ENCODE data around the gene ANXA2.

Gene ANXA2

GRCh38 chr15:60387321-60387720, 10.5 kb downstream of the ANXA2 start:
- no peaks in the 10 kb centered on the region for H3K9me3 ChIP-seq (ENCODE audit: insufficient read depth, low read depth, low read length)
- no peaks in the 10 kb centered on the region for H3K9me2 ChIP-seq (replicated peaks; ENCODE audit: low read depth, low read length)
- peaks cover 6% of the 10 kb centered on the region; the same call in 1 of the 2 replicates for H3K79me2 ChIP-seq (ENCODE audit: insufficient read depth, low read length)
- no peaks in the 10 kb centered on the region for H3K36me3 ChIP-seq (ENCODE audit: insufficient read depth, low read length)
- H3K27me3 ChIP-seq (ENCODE audit: insufficient read depth, low read length, poor library complexity, severe bottlenecking), result no peaks in the 10 kb centered on the region
- no peak overlapping the region for H3K4me3 ChIP-seq (ENCODE audit: low read length, poor library complexity, severe bottlenecking)
- H2AFZ ChIP-seq (ENCODE audit: low read length), result no peak overlapping the region
- H3K9ac ChIP-seq (ENCODE audit: low read depth, low read length, poor library complexity, severe bottlenecking), result no peak overlapping the region
- TF ChIP-seq, protein P1, sequence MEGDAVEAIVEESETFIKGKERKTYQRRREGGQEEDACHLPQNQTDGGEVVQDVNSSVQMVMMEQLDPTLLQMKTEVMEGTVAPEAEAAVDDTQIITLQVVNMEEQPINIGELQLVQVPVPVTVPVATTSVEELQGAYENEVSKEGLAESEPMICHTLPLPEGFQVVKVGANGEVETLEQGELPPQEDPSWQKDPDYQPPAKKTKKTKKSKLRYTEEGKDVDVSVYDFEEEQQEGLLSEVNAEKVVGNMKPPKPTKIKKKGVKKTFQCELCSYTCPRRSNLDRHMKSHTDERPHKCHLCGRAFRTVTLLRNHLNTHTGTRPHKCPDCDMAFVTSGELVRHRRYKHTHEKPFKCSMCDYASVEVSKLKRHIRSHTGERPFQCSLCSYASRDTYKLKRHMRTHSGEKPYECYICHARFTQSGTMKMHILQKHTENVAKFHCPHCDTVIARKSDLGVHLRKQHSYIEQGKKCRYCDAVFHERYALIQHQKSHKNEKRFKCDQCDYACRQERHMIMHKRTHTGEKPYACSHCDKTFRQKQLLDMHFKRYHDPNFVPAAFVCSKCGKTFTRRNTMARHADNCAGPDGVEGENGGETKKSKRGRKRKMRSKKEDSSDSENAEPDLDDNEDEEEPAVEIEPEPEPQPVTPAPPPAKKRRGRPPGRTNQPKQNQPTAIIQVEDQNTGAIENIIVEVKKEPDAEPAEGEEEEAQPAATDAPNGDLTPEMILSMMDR (conservative IDR thresholded peaks at IDR 0.05; ENCODE audit: low read length), result no peak
- no peak for TF ChIP-seq EZH2phosphoT487 (IDR thresholded peaks at IDR 0.05; ENCODE audit: borderline replicate concordance)
- H3K4me2 ChIP-seq (ENCODE audit: low read depth, low read length, poor library complexity, severe bottlenecking), result no peak overlapping the region
- no peaks in the 10 kb centered on the region for H3F3A ChIP-seq (ENCODE audit: low read depth)
- peaks cover 25% of the 10 kb centered on the region for H3K4me1 ChIP-seq (ENCODE audit: insufficient read depth, low read length, poor library complexity, severe bottlenecking)
- no peaks in the 10 kb centered on the region for H4K20me1 ChIP-seq (ENCODE audit: insufficient read depth, low read length, poor library complexity, severe bottlenecking)

GRCh38 chr15:60386615-60387014, 11.2 kb downstream of the ANXA2 start:
- Histone ChIP-seq H3K9ac (ENCODE audit: low read depth, low read length, poor library complexity, severe bottlenecking) (no peak overlapping the region), H3K9me2 (replicated peaks; ENCODE audit: low read depth, low read length) (no peaks in the 10 kb centered on the region), H2AFZ (ENCODE audit: low read length) (no peak overlapping the region), H4K20me1 (ENCODE audit: insufficient read depth, low read length, poor library complexity, severe bottlenecking) (no peaks in the 10 kb centered on the region), H3K36me3 (ENCODE audit: insufficient read depth, low read length) (no peaks in the 10 kb centered on the region), H3F3A (ENCODE audit: low read depth) (no peaks in the 10 kb centered on the region), H3K9me3 (ENCODE audit: insufficient read depth, low read depth, low read length) (no peaks in the 10 kb centered on the region), H3K79me2 (ENCODE audit: insufficient read depth, low read length) (peaks cover 6% of the 10 kb centered on the region; the same call in 1 of the 2 replicates), H3K4me2 (ENCODE audit: low read depth, low read length, poor library complexity, severe bottlenecking) (no peak overlapping the region), H3K4me3 (ENCODE audit: low read length, poor library complexity, severe bottlenecking) (no peak overlapping the region), H3K4me1 (ENCODE audit: insufficient read depth, low read length, poor library complexity, severe bottlenecking) (peaks cover 20% of the 10 kb centered on the region), H3K27me3 (ENCODE audit: insufficient read depth, low read length, poor library complexity, severe bottlenecking) (no peaks in the 10 kb centered on the region)
- TF ChIP-seq EZH2phosphoT487 (IDR thresholded peaks at IDR 0.05; ENCODE audit: borderline replicate concordance), result no peak
- TF ChIP-seq, protein P1 (conservative IDR thresholded peaks at IDR 0.05; ENCODE audit: low read length), result no peak

DNA sequence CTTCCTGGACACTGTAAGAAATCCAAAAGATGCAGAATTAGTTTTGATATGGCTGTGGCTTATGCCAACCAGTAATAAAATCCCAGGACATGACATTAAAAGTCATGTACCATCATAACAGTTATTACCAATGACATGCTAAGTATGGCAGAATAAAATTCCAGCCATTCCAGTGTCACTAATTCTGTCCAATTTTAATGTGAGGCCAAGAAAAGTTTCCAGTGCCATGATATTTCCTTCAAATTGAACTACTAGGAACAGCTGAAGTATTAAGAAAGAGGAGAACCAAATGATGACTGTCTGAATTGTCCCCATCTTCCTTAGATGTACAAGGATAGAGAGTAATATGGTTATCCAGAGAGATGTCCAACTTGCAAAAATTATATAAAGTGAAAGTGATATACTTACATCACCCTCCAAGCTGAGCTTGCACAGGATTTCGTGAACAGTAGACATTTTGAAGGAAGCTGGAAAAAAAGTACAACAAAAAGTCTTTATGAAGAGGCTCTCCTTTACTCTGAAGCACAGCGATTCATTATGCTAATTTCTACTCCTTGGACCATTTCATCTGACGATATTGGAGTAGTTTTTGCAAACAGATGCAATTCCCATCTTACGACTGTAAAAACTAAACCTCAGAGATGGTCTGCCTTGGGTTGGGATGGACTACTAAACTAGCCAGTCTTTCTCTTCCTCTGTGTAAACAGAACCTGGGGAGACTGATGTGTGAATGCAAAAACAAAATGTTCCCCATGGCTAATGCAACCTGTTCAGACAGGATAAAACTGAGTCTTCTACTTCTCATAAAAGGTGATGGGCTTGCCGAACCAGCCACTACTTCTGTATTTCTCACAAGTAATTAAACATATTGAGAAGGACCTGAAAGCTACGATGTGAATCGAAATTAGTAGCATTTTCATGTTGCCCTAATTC, 11.9 kb downstream of the ANXA2 start:
- H2AFZ ChIP-seq (ENCODE audit: low read length), result no peak overlapping the region
- H3K9me3 ChIP-seq (ENCODE audit: insufficient read depth, low read depth, low read length), result no peaks in the 10 kb centered on the region
- H3K4me3 ChIP-seq (ENCODE audit: low read length, poor library complexity, severe bottlenecking), result no peak overlapping the region
- H3K79me2 ChIP-seq (ENCODE audit: insufficient read depth, low read length), result peaks cover 6% of the 10 kb centered on the region; the same call in 1 of the 2 replicates
- H3K27me3 ChIP-seq (ENCODE audit: insufficient read depth, low read length, poor library complexity, severe bottlenecking), result no peaks in the 10 kb centered on the region
- H3K4me1 ChIP-seq (ENCODE audit: insufficient read depth, low read length, poor library complexity, severe bottlenecking), result peaks cover 16% of the 10 kb centered on the region
- no peaks in the 10 kb centered on the region for H3K9me2 ChIP-seq (replicated peaks; ENCODE audit: low read depth, low read length)
- H3F3A ChIP-seq (ENCODE audit: low read depth), result no peaks in the 10 kb centered on the region
- H3K9ac ChIP-seq (ENCODE audit: low read depth, low read length, poor library complexity, severe bottlenecking), result no peak overlapping the region
- no peaks in the 10 kb centered on the region for H4K20me1 ChIP-seq (ENCODE audit: insufficient read depth, low read length, poor library complexity, severe bottlenecking)
- H3K36me3 ChIP-seq (ENCODE audit: insufficient read depth, low read length), result no peaks in the 10 kb centered on the region
- TF ChIP-seq, protein P1 (conservative IDR thresholded peaks at IDR 0.05; ENCODE audit: low read length), result no peak
- TF ChIP-seq EZH2phosphoT487 (IDR thresholded peaks at IDR 0.05; ENCODE audit: borderline replicate concordance), result no peak
- H3K4me2 ChIP-seq (ENCODE audit: low read depth, low read length, poor library complexity, severe bottlenecking), result no peak overlapping the region

Measured in Loucy (cell line).